Measurements from ENCODE around the gene LEKR1.
A peak's percentile ranks its signal among the peaks of the same experiment; 100 is the strongest.

Gene LEKR1

GRCh38 chr3:156782319-156782718 is 43.8 kb upstream of the LEKR1 start (continued):
- TF ChIP-seq, protein P1, sequence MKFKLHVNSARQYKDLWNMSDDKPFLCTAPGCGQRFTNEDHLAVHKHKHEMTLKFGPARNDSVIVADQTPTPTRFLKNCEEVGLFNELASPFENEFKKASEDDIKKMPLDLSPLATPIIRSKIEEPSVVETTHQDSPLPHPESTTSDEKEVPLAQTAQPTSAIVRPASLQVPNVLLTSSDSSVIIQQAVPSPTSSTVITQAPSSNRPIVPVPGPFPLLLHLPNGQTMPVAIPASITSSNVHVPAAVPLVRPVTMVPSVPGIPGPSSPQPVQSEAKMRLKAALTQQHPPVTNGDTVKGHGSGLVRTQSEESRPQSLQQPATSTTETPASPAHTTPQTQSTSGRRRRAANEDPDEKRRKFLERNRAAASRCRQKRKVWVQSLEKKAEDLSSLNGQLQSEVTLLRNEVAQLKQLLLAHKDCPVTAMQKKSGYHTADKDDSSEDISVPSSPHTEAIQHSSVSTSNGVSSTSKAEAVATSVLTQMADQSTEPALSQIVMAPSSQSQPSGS (tag by site-specific recombination; IDR thresholded peaks at IDR 0.05; ENCODE audit: low read depth): no peak
- no peak for TF ChIP-seq ZBTB1 (tag by site-specific recombination; IDR thresholded peaks at IDR 0.05)
- no peak for TF ChIP-seq ZNF362 (tag by site-specific recombination; IDR thresholded peaks at IDR 0.05)
- TF ChIP-seq ZNF76 (tag by site-specific recombination; IDR thresholded peaks at IDR 0.05; ENCODE audit: borderline replicate concordance, low read depth): no peak
- TF ChIP-seq FEZF1 (tag by site-specific recombination; IDR thresholded peaks at IDR 0.05): no peak
- TF ChIP-seq KLF7 (tag by site-specific recombination; IDR thresholded peaks at IDR 0.05; ENCODE audit: borderline replicate concordance): no peak
- no peak for TF ChIP-seq HOXD13 (CRISPR knock-in tag; IDR thresholded peaks at IDR 0.05; ENCODE audit: borderline replicate concordance)
- no peak for TF ChIP-seq ZNF10 (tag by site-specific recombination; IDR thresholded peaks at IDR 0.05)
- no peak for TF ChIP-seq ZNF175 (tag by site-specific recombination; IDR thresholded peaks at IDR 0.05)

DNA sequence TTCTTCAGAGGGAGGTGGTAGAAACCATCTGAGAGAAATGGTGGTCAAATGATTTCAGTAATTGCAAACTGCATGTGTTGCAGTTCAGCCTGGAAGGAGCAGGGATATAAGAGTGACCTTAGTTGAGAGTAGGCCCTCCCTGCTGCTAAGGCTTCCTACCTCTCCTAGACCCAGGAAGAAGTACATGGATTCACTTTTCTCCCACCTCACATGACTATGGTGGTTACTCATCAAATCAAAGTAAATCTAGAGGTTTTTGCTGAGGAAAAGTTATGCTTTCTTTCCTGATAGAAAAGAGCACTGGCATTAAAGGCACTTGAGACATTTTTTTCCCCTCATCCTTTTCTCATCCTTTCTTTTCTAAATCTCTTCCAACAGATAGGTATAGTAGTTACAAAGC is 43.2 kb upstream of the LEKR1 start:
- TF ChIP-seq ZNF274 (IDR thresholded peaks at IDR 0.05; ENCODE audit: low read length): no peak
- TF ChIP-seq ZNF274 (tag by site-specific recombination; IDR thresholded peaks at IDR 0.05; ENCODE audit: borderline replicate concordance): no peak
- TF ChIP-seq PRDM10 (tag by site-specific recombination; IDR thresholded peaks at IDR 0.05): peak; percentile 29; the same call in 1 of the 2 replicates
- H3K36me3 ChIP-seq (ENCODE audit: control insufficient read depth in 2 of 2, insufficient read depth in 1 of 2, low read length in 2 of 2): no peaks in the 10 kb centered on the region
- no peaks in the 10 kb centered on the region for H3K4me1 ChIP-seq (ENCODE audit: control insufficient read depth, insufficient read depth, low read length)
- CTCF ChIA-PET: no interaction called here
- H3K9me3 ChIP-seq (ENCODE audit: control insufficient read depth, insufficient read depth, low read depth, low read length): no peaks in the 10 kb centered on the region
- H3K4me3 ChIP-seq (ENCODE audit: low read depth, low read length): no peak overlapping the region
- POLR2A ChIA-PET: no interaction called here
- no peak overlapping the region for H3K27ac ChIP-seq (ENCODE audit: extremely low read depth, low read depth, low read length)

DNA sequence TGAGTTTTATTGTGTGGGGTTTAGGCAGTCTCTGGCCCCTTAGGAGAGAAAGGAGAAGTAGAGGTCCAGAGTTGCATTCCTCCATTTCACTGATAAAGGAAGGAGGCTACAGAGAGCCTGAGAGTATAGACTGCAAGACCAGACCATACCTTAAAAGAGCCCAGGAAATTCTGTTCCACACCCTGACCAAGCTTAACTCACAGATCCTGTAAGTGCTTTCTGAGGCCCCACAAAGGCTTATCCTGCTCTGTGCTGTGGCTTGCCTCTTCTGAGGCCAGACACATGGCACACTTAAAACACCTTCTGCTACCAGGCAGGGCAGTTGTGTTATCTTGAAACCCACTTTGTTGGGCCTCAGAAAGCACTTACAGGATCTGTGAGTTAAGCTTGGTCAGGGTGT is 39.2 kb upstream of the LEKR1 start:
- Histone ChIP-seq H3K4me3 (ENCODE audit: low read depth, low read length) (no peak overlapping the region), H3K9me3 (ENCODE audit: control insufficient read depth, insufficient read depth, low read depth, low read length) (no peaks in the 10 kb centered on the region), H3K4me1 (ENCODE audit: control insufficient read depth, insufficient read depth, low read length) (no peaks in the 10 kb centered on the region), H3K36me3 (ENCODE audit: control insufficient read depth in 2 of 2, insufficient read depth in 1 of 2, low read length in 2 of 2) (no peaks in the 10 kb centered on the region), H3K27ac (ENCODE audit: extremely low read depth, low read depth, low read length) (no peak overlapping the region)
- POLR2A ChIA-PET: no interaction called here
- TF ChIP-seq ZNF354C (tag by site-specific recombination; IDR thresholded peaks at IDR 0.05; ENCODE audit: borderline replicate concordance, low read depth): no peak
- CTCF ChIA-PET: no interaction called here

DNA sequence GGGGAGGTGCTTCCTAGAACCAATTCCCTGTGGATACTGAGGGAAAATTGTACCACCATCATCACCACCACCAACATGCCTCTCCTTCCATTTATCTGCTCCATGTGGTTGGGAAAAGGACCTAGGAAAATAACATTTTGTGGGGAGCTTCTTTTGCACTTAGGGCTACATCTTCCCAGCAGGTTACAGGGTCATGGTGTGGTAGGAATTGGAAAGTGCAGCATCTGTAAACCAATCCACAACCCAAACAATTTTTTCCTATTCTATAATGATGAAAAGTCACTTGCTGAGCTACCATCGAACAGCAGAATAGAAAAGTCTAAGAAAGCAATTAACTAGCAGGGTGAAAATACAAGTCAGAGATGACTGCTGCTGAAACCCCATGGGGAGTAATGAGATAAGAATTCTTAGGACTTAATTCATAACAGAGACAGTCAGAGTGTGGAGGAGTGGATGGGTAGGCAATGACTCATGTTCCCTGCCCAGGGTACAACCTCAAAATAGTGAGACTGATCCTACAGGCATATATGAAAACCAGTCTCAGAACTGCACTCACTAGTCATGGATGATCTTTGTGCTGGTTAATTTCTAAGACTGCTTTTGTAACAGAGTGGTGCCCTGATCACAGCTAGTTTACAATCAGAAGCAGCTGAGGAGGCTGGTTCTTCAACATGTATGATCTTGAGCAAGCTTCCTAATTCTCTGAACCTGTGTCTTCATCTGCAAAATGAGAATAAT is 38.1 kb upstream of the LEKR1 start:
- H3K36me3 ChIP-seq (ENCODE audit: control insufficient read depth in 2 of 2, insufficient read depth in 1 of 2, low read length in 2 of 2): no peaks in the 10 kb centered on the region
- POLR2A ChIA-PET: no interaction called here
- H3K4me3 ChIP-seq (ENCODE audit: low read depth, low read length): no peak overlapping the region
- H3K4me1 ChIP-seq (ENCODE audit: control insufficient read depth, insufficient read depth, low read length): no peaks in the 10 kb centered on the region
- CTCF ChIA-PET: interaction anchor here (0.6 kb wide), 1 partner anchor 8 kb away, joined by 3 read pairs; no protein-coding TSS in a partner anchor
- no peaks in the 10 kb centered on the region for H3K9me3 ChIP-seq (ENCODE audit: control insufficient read depth, insufficient read depth, low read depth, low read length)
- no peak overlapping the region for H3K27ac ChIP-seq (ENCODE audit: extremely low read depth, low read depth, low read length)
- peak; percentile 81 for TF ChIP-seq ZNF660 (tag by site-specific recombination; IDR thresholded peaks at IDR 0.05)
- peak; percentile 46 for TF ChIP-seq GLIS1 (tag by site-specific recombination; IDR thresholded peaks at IDR 0.05)
- TF ChIP-seq, protein P2, sequence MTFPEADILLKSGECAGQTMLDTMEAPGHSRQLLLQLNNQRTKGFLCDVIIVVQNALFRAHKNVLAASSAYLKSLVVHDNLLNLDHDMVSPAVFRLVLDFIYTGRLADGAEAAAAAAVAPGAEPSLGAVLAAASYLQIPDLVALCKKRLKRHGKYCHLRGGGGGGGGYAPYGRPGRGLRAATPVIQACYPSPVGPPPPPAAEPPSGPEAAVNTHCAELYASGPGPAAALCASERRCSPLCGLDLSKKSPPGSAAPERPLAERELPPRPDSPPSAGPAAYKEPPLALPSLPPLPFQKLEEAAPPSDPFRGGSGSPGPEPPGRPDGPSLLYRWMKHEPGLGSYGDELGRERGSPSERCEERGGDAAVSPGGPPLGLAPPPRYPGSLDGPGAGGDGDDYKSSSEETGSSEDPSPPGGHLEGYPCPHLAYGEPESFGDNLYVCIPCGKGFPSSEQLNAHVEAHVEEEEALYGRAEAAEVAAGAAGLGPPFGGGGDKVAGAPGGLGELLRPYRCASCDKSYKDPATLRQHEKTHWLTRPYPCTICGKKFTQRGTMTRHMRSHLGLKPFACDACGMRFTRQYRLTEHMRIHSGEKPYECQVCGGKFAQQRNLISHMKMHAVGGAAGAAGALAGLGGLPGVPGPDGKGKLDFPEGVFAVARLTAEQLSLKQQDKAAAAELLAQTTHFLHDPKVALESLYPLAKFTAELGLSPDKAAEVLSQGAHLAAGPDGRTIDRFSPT (tag by site-specific recombination; IDR thresholded peaks at IDR 0.05): 0 out of 2 replicates have a peak, but pooled peaks have one; percentile 26
- 0 out of 2 replicates have a peak, but pooled peaks have one; percentile 25 for TF ChIP-seq ZFP37 (tag by site-specific recombination; IDR thresholded peaks at IDR 0.05)
- TF ChIP-seq ZBTB17 (tag by site-specific recombination; IDR thresholded peaks at IDR 0.05): peak; percentile 16; the same call in 1 of the 2 replicates
- TF ChIP-seq ZNF248 (tag by site-specific recombination; IDR thresholded peaks at IDR 0.05): no peak
- TF ChIP-seq ZNF324 (tag by site-specific recombination; IDR thresholded peaks at IDR 0.05): no peak
- no peak for TF ChIP-seq SCRT1 (tag by site-specific recombination; IDR thresholded peaks at IDR 0.05; ENCODE audit: borderline replicate concordance)
- TF ChIP-seq ZNF473 (tag by site-specific recombination; IDR thresholded peaks at IDR 0.05): no peak
